Measurements from ENCODE around the gene RIPOR3.

RIPOR3 gene

DNA sequence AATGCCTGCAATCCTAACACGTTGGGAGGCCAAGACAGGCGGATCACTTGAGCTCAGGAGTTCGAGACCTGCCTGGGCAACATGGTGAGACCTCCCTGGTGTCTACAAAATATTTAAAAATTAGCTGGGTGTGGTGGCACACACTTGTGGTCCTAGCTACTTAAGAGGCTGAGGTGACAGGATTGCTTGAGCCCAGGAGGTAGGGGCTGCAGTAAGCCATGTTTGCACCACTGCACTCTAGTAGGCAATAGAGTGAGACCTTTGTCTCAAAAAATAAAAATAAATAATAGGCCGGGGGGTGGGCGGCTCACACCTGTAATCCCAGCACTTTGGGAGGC, 18.3 kb upstream of the RIPOR3 start:
- no peak overlapping the region for H4K8ac ChIP-seq (ENCODE audit: low read length)
- H2BK15ac ChIP-seq (ENCODE audit: low read depth, poor library complexity, severe bottlenecking): no peak overlapping the region
- no peaks in the 10 kb centered on the region for H3K27me3 ChIP-seq (ENCODE audit: control insufficient read depth in 1 of 2, insufficient read depth in 1 of 2, low read length in 2 of 2)
- H3K23ac ChIP-seq (ENCODE audit: low read length in 2 of 2): no peak overlapping the region
- H3K14ac ChIP-seq (ENCODE audit: low read length in 2 of 2): no peak overlapping the region
- H3K18ac ChIP-seq (ENCODE audit: low read depth in 1 of 2, low read length in 2 of 2): no peak overlapping the region
- H3K4ac ChIP-seq (ENCODE audit: low read depth in 1 of 2, low read length in 2 of 2): no peak overlapping the region
- 80% methylated on average over 5 of the region's 5 CpGs for WGBS
- peaks cover 6% of the 10 kb centered on the region for H3K4me1 ChIP-seq (ENCODE audit: control insufficient read depth, insufficient read depth, low read depth, low read length)
- no peak overlapping the region for H2BK12ac ChIP-seq (ENCODE audit: low read length in 2 of 2)
- no peak overlapping the region for H2BK5ac ChIP-seq (ENCODE audit: low read depth, low read length, poor library complexity, severe bottlenecking)
- H2AK5ac ChIP-seq (ENCODE audit: low read length, severe bottlenecking): no peak overlapping the region
- no peak overlapping the region for H2AFZ ChIP-seq (ENCODE audit: low read depth, low read length)
- H2BK120ac ChIP-seq (ENCODE audit: low read depth, low read length): no peak overlapping the region
- no peaks in the 10 kb centered on the region for H3K9me3 ChIP-seq (ENCODE audit: control insufficient read depth, low read length)
- H3K27ac ChIP-seq (ENCODE audit: low read length, poor library complexity, severe bottlenecking): no peak overlapping the region
- no peaks in the 10 kb centered on the region for H3K36me3 ChIP-seq (ENCODE audit: control insufficient read depth in 1 of 2, insufficient read depth in 2 of 2, low read depth in 1 of 2, low read length in 2 of 2)
- H3K79me1 ChIP-seq (replicated peaks; ENCODE audit: low read length, poor library complexity, severe bottlenecking): no peaks in the 10 kb centered on the region
- no peak overlapping the region for H3K4me2 ChIP-seq (ENCODE audit: low read length, poor library complexity, severe bottlenecking)
- H3K4me3 ChIP-seq (ENCODE audit: insufficient read depth in 1 of 2, low read depth in 1 of 2, low read length in 2 of 2): no peak overlapping the region
- no peak overlapping the region for H3K9ac ChIP-seq (ENCODE audit: low read length)
- no peak for DNase-seq
- no peak overlapping the region for H4K91ac ChIP-seq (ENCODE audit: low read length)

DNA sequence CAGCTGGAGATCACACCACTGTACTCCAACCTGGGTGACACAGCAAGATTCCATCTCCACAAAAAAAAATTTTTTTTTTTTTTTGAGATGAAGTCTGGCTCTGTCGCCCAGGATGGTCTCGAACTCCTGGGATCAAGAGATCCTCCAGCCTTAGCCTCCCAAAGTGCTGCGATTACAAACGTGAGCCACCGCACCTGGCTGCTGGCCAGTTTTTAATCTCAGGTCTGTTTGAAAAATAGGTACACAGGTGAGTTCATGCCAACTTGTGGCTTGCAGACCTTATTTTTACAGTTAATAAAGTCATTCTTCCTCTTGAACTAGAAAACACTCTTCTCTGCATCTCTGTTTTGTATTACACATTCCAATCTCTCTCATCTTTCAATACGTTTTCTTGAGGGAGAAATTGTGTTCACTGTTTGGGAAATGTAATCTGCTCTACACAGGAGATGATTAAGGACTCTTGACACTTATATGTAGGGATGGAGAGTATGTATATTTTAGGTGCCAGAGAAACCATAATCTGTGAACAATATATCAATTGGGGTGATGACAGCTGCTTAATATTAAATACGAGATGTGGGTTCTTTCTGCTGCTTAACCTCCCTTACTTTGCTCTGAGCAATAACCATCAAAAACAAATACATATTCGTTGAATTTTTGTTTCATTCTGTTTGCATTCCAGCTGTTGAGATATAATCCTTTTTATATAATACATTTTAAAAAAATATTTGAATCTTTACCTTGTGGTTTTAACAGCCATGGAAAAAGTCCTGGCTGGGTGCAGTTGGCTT, 17.7 kb upstream of the RIPOR3 start:
- 100% methylated on average over 4 of the region's 8 CpGs for WGBS
- Histone ChIP-seq H3K36me3 (ENCODE audit: control insufficient read depth in 1 of 2, insufficient read depth in 2 of 2, low read depth in 1 of 2, low read length in 2 of 2) (no peaks in the 10 kb centered on the region), H2BK12ac (ENCODE audit: low read length in 2 of 2) (no peak overlapping the region), H2BK5ac (ENCODE audit: low read depth, low read length, poor library complexity, severe bottlenecking) (no peak overlapping the region), H3K23ac (ENCODE audit: low read length in 2 of 2) (no peak overlapping the region), H2BK120ac (ENCODE audit: low read depth, low read length) (no peak overlapping the region), H3K14ac (ENCODE audit: low read length in 2 of 2) (no peak overlapping the region), H2AFZ (ENCODE audit: low read depth, low read length) (no peak overlapping the region), H3K4me1 (ENCODE audit: control insufficient read depth, insufficient read depth, low read depth, low read length) (peaks cover 6% of the 10 kb centered on the region), H3K18ac (ENCODE audit: low read depth in 1 of 2, low read length in 2 of 2) (no peak overlapping the region), H3K79me1 (replicated peaks; ENCODE audit: low read length, poor library complexity, severe bottlenecking) (no peaks in the 10 kb centered on the region), H3K9me3 (ENCODE audit: control insufficient read depth, low read length) (no peaks in the 10 kb centered on the region), H3K9ac (ENCODE audit: low read length) (no peak overlapping the region), H3K27me3 (ENCODE audit: control insufficient read depth in 1 of 2, insufficient read depth in 1 of 2, low read length in 2 of 2) (no peaks in the 10 kb centered on the region), H2AK5ac (ENCODE audit: low read length, severe bottlenecking) (no peak overlapping the region), H3K27ac (ENCODE audit: low read length, poor library complexity, severe bottlenecking) (no peak overlapping the region), H4K8ac (ENCODE audit: low read length) (no peak overlapping the region), H2BK15ac (ENCODE audit: low read depth, poor library complexity, severe bottlenecking) (no peak overlapping the region), H4K91ac (ENCODE audit: low read length) (no peak overlapping the region), H3K4ac (ENCODE audit: low read depth in 1 of 2, low read length in 2 of 2) (no peak overlapping the region), H3K4me2 (ENCODE audit: low read length, poor library complexity, severe bottlenecking) (no peak overlapping the region), H3K4me3 (ENCODE audit: insufficient read depth in 1 of 2, low read depth in 1 of 2, low read length in 2 of 2) (no peak overlapping the region)
- DNase-seq: no peak

DNA sequence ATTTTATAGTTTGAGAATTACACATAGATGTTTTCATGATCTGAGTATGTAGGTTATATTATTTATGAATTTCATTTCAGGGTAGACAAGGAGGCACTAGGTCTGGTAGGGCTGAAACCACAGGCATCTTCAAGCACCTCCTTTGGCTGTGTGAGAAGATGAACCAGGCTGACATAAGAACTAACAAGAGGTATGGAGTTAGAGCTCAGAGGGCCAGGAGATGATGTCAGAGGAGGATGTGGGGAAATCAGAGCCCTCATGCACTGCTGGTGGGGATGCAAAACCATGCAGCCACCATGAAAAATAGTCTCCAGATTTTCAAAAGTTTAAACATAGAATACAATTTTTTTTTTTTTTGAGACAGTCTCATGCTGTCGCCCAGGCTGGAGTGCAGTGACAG, 13.6 kb upstream of the RIPOR3 start:
- H3K4me3 ChIP-seq (ENCODE audit: insufficient read depth in 1 of 2, low read depth in 1 of 2, low read length in 2 of 2): no peak overlapping the region
- H3K14ac ChIP-seq (ENCODE audit: low read length in 2 of 2): no peak overlapping the region
- H3K9me3 ChIP-seq (ENCODE audit: control insufficient read depth, low read length): no peaks in the 10 kb centered on the region
- no peak overlapping the region for H3K27ac ChIP-seq (ENCODE audit: low read length, poor library complexity, severe bottlenecking)
- no peak overlapping the region for H3K4ac ChIP-seq (ENCODE audit: low read depth in 1 of 2, low read length in 2 of 2)
- WGBS: 92% methylated on average over 1 of the region's 1 CpG
- no peak overlapping the region for H2BK5ac ChIP-seq (ENCODE audit: low read depth, low read length, poor library complexity, severe bottlenecking)
- H2BK12ac ChIP-seq (ENCODE audit: low read length in 2 of 2): no peak overlapping the region
- H2BK120ac ChIP-seq (ENCODE audit: low read depth, low read length): no peak overlapping the region
- peaks cover 5% of the 10 kb centered on the region for H3K4me1 ChIP-seq (ENCODE audit: control insufficient read depth, insufficient read depth, low read depth, low read length)
- H2AFZ ChIP-seq (ENCODE audit: low read depth, low read length): no peak overlapping the region
- no peak overlapping the region for H3K9ac ChIP-seq (ENCODE audit: low read length)
- no peaks in the 10 kb centered on the region for H3K36me3 ChIP-seq (ENCODE audit: control insufficient read depth in 1 of 2, insufficient read depth in 2 of 2, low read depth in 1 of 2, low read length in 2 of 2)
- DNase-seq: peak; percentile 75
- H3K79me1 ChIP-seq (replicated peaks; ENCODE audit: low read length, poor library complexity, severe bottlenecking): no peaks in the 10 kb centered on the region
- H2BK15ac ChIP-seq (ENCODE audit: low read depth, poor library complexity, severe bottlenecking): no peak overlapping the region
- H3K4me2 ChIP-seq (ENCODE audit: low read length, poor library complexity, severe bottlenecking): no peak overlapping the region
- no peak overlapping the region for H4K91ac ChIP-seq (ENCODE audit: low read length)
- H3K23ac ChIP-seq (ENCODE audit: low read length in 2 of 2): no peak overlapping the region
- H2AK5ac ChIP-seq (ENCODE audit: low read length, severe bottlenecking): no peak overlapping the region
- no peak overlapping the region for H4K8ac ChIP-seq (ENCODE audit: low read length)
- H3K18ac ChIP-seq (ENCODE audit: low read depth in 1 of 2, low read length in 2 of 2): no peak overlapping the region
- H3K27me3 ChIP-seq (ENCODE audit: control insufficient read depth in 1 of 2, insufficient read depth in 1 of 2, low read length in 2 of 2): no peaks in the 10 kb centered on the region

DNA sequence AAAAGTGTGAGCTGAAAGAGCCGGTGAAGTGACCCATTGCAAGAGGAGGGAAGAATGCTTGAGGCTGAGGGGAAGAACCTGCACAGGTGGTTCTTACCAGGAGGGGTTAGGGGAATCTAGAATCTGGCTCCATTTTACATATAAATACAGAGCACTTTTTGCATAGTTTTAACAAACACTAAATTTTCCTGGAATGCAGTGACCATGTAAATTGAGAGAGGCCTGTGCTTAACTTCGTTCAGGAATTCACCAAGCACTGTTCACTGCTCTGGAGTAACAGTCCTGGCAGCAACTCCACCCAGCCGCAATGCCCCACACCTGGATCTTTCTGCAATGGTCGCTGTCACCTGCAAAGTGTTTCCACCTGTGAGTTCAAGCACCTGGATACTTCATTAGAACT, 13.2 kb upstream of the RIPOR3 start:
- no peak overlapping the region for H3K18ac ChIP-seq (ENCODE audit: low read depth in 1 of 2, low read length in 2 of 2)
- no peaks in the 10 kb centered on the region for H3K36me3 ChIP-seq (ENCODE audit: control insufficient read depth in 1 of 2, insufficient read depth in 2 of 2, low read depth in 1 of 2, low read length in 2 of 2)
- H3K4me3 ChIP-seq (ENCODE audit: insufficient read depth in 1 of 2, low read depth in 1 of 2, low read length in 2 of 2): no peak overlapping the region
- no peak for DNase-seq
- H3K4ac ChIP-seq (ENCODE audit: low read depth in 1 of 2, low read length in 2 of 2): no peak overlapping the region
- H3K27me3 ChIP-seq (ENCODE audit: control insufficient read depth in 1 of 2, insufficient read depth in 1 of 2, low read length in 2 of 2): no peaks in the 10 kb centered on the region
- no peak overlapping the region for H3K4me2 ChIP-seq (ENCODE audit: low read length, poor library complexity, severe bottlenecking)
- no peak overlapping the region for H4K91ac ChIP-seq (ENCODE audit: low read length)
- peaks cover 5% of the 10 kb centered on the region for H3K4me1 ChIP-seq (ENCODE audit: control insufficient read depth, insufficient read depth, low read depth, low read length)
- H3K9ac ChIP-seq (ENCODE audit: low read length): no peak overlapping the region
- H3K9me3 ChIP-seq (ENCODE audit: control insufficient read depth, low read length): no peaks in the 10 kb centered on the region
- H2BK15ac ChIP-seq (ENCODE audit: low read depth, poor library complexity, severe bottlenecking): no peak overlapping the region
- no peak overlapping the region for H2BK120ac ChIP-seq (ENCODE audit: low read depth, low read length)
- H2BK12ac ChIP-seq (ENCODE audit: low read length in 2 of 2): no peak overlapping the region
- H4K8ac ChIP-seq (ENCODE audit: low read length): no peak overlapping the region
- H3K27ac ChIP-seq (ENCODE audit: low read length, poor library complexity, severe bottlenecking): peak overlapping the region; percentile 42
- no peak overlapping the region for H3K14ac ChIP-seq (ENCODE audit: low read length in 2 of 2)
- no peaks in the 10 kb centered on the region for H3K79me1 ChIP-seq (replicated peaks; ENCODE audit: low read length, poor library complexity, severe bottlenecking)
- H2AFZ ChIP-seq (ENCODE audit: low read depth, low read length): no peak overlapping the region
- no peak overlapping the region for H2BK5ac ChIP-seq (ENCODE audit: low read depth, low read length, poor library complexity, severe bottlenecking)
- 84% methylated on average over 4 of the region's 4 CpGs for WGBS
- no peak overlapping the region for H2AK5ac ChIP-seq (ENCODE audit: low read length, severe bottlenecking)
- H3K23ac ChIP-seq (ENCODE audit: low read length in 2 of 2): no peak overlapping the region

Data from mesenchymal stem cell (in vitro differentiated cells and primary cell).